GM20000 (cell line): ENCODE measurements around the gene OR4N2.
"Not testable (repeated sequence)": the region's sequence is repeated elsewhere in the genome, so short reads cannot be mapped to it uniquely, and the experiment has no call there.

ENCODE experiments used
- DNase-seq: peaks from one replicate; pipeline ENCODE4 v3.0.0; 2012; ENCODE audit warnings: low spot score
- TF ChIP-seq, protein P1 (sequence below): IDR thresholded peaks from 2 replicates; pipeline ENCODE4 v1.5.1; 2012; ENCODE audit warnings: mild to moderate bottlenecking, control low read depth; ENCODE audit errors: extremely low read depth, missing control alignments

Gene OR4N2, protein sequence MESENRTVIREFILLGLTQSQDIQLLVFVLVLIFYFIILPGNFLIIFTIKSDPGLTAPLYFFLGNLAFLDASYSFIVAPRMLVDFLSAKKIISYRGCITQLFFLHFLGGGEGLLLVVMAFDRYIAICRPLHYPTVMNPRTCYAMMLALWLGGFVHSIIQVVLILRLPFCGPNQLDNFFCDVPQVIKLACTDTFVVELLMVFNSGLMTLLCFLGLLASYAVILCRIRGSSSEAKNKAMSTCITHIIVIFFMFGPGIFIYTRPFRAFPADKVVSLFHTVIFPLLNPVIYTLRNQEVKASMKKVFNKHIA

DNA sequence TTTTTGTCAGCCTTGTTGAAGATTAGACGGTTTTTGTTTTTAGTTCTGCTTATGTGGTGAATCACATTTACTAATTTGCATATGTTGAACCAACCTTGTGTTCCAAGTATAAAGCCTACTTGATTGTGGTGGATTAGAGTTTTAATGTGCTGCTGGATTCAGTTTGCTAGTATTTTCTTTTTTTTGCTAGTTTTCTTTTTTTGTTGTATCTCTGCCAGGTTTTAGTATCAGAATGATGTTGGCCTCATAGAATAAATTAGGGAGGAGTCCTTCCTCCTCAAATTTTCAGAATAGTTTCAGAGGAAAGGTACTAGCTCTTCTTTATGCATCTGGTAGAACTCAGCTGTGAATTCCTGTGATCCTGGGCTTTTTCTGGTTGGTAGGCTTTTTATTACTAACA, at the start of gene OR4N2:
TSS of gene OR4N2 (plus strand) at position 301 of the 400 bp plus-strand sequence. CDS start 23,679 bp downstream, outside the sequence.
- not testable (repeated sequence) for DNase-seq

DNA sequence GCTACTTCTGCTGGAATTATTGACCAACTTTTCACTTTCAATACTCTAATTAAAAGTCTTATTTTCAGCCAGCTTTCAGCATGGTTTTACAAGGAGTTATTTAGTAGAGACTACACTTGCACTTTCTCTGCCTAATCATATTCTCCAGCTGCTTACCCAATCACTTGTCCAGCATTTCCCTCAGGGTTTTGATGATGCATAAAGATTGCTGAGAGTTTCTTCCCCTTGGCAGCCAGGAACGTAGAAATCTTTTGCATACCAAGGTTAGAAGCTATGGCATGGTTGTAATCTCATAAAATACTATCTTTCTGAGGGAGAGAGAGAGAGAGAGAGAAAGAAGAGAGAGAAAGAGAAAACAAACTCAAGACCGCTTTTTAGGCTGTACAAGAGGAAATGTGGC, 49.4 kb upstream of the OR4N2 start:
- no peak for DNase-seq
- TF ChIP-seq, protein P1, sequence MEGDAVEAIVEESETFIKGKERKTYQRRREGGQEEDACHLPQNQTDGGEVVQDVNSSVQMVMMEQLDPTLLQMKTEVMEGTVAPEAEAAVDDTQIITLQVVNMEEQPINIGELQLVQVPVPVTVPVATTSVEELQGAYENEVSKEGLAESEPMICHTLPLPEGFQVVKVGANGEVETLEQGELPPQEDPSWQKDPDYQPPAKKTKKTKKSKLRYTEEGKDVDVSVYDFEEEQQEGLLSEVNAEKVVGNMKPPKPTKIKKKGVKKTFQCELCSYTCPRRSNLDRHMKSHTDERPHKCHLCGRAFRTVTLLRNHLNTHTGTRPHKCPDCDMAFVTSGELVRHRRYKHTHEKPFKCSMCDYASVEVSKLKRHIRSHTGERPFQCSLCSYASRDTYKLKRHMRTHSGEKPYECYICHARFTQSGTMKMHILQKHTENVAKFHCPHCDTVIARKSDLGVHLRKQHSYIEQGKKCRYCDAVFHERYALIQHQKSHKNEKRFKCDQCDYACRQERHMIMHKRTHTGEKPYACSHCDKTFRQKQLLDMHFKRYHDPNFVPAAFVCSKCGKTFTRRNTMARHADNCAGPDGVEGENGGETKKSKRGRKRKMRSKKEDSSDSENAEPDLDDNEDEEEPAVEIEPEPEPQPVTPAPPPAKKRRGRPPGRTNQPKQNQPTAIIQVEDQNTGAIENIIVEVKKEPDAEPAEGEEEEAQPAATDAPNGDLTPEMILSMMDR, result no peak

DNA sequence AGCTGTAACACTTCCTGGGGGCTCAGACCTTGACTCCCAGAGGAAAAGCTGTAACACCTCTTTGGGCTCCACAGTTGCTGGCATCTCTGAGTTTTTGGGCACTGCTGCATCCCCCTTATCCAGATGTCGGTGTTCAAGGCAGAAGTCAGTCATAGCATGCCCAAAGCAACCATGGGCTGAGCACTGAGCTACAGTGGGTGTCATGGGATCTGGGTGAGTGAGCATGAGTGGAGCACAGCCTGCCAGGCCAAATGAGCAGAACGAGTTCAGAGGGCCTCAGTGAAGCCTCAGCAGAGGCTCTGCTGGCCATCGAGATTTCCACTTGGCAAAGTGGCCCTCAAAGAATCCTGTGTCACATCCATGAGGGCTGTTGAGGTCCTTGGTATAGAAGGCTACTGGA, 32.1 kb upstream of the OR4N2 start:
- not testable (repeated sequence) for DNase-seq

DNA sequence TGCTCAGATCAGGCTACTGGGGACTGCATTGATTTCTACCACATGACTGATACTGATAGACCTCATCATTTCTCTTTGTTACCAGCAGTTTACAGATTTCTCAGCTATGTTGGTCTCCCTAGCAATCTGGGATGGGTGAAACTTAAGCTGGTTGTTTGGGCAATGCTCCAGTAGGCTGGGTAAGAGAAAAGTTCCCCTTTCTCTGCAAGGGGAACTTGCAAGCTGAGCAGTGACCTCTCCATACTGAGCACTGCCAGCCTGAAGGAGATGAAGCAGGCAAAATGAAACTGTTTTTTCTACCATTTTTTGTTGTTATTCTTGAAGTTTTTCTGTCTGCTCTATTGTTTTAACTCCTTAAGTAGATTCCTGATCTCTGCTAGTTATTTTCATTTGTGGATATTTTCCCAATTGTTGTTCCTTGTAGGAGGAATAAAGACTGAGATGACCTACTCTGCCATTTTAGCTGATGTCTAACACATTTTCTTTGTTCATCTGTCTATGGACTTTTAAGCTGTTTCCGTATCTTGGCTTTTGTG, 31.6 kb upstream of the OR4N2 start:
- TF ChIP-seq, protein P1, result no peak
- no peak for DNase-seq

DNA sequence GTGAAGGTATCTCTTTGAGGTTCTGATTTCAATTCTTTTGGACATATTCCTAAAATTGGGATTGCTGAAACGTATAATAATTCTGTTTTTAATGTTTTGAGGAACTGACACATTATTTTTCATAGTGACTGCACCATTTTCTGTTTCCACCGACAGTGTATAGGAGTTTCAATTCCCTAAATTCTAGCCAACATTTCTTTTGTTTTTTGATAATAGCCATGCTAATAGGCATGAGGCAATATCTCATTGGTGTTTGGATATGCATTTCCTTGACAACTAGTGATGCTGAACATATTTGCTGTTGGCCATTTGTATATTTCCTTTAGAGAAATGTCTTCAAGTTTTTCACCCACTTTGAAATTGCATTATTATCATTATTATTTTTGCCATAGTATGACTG, 31.1 kb upstream of the OR4N2 start:
- not testable (repeated sequence) for DNase-seq

DNA sequence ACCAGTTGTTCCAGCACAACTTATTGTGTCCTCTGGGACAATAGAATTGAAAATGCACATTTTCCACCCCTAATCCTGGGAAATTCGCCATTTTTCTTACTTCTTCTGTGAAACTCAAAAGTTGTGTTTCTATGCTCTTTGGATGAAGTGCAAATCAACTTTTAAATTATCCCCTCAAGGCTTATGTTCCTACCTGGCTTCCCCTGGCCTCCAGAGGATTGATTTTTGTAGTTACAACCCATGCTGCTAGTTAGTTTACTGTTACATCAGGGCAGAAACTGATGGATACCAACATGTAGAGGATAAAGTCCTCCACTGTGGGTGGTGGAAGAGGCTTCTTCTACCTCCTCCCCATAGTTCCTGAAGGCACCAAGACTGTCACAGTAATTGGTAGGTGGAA, 30.4 kb upstream of the OR4N2 start, which contains the start of gene OR4M1:
TSS of gene OR4M1 (plus strand) at position 301 of the 400 bp plus-strand sequence. CDS start 6,819 bp downstream, outside the sequence.
- not testable (repeated sequence) for DNase-seq

DNA sequence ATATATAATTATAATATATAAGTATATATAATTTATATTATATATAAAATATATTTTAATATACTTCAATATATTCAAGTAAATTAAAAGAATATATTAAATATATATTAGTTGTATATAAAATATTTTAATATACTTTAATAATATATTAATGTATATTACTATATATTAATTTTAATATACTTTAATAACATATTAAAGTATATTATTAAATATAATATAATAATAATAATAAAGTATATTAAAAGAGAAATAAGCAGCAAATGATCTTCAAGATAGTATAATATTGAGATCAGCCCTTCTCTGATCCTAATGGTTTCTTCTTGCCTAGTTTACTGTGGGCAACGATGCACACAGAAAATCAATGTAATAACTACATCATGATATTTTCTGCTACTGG, 28.0 kb upstream of the OR4N2 start:
- TF ChIP-seq, protein P1, result no peak

DNA sequence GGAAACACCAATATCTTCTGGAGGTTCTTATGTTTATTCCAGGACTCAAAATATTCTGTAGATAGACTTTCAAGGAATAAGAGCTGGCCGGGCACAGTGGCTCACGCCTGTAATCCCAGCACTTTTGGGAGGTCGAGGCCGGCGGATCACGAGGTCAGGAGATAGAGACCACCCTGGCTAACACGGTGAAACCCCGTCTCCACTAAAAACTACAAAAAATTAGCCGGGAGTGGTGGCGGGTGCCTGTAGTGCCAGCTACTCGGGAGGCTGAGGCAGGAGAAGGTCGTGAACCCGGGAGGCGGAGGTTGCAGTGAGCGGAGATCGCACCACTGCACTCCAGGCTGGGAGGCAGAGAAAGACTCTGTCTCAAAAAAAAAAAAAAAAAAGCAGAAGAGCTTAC, 17.7 kb upstream of the OR4N2 start:
- DNase-seq, result not testable (repeated sequence)

More for the DNA sequence above, 28.0 kb upstream of the OR4N2 start:
- no peak for DNase-seq

DNA sequence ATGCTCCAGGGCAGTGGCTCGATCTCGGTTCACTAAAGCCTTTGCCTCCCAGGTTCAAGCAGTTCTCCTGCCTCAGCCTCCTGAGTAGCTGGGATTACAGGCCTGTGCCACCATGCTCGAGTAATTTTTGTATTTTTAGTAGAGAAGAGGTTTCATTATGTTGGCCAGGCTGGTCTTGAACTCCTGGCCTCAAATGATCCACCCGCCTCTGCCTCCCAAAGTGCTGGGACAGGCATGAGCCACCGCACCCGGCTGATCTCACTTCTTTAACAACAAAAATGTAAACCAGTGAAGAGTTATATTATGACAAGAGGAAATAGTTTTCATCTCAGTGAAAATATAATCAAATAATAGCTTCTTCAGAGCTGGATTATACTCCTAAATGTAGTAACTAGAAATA, 16.3 kb upstream of the OR4N2 start:
- not testable (repeated sequence) for DNase-seq

DNA sequence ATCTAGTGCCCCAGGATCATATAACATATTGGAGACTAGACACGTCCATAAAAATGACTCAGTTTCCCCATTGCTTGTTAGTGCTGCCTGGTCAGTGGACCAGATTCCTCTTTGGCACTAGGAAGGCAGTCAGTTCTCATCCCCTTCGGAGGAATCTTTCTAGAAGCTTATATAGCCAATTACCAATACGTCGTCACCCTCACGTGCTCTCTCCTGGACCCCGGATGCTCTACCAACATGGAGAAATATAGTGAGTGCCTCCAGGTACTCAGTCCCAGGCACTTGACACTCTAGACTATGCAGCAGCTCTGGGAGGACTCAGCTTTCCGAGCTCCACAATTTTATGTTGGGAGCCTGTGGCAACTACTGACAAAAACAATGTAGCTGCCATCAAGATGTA, 15.4 kb upstream of the OR4N2 start:
- not testable (repeated sequence) for DNase-seq

DNA sequence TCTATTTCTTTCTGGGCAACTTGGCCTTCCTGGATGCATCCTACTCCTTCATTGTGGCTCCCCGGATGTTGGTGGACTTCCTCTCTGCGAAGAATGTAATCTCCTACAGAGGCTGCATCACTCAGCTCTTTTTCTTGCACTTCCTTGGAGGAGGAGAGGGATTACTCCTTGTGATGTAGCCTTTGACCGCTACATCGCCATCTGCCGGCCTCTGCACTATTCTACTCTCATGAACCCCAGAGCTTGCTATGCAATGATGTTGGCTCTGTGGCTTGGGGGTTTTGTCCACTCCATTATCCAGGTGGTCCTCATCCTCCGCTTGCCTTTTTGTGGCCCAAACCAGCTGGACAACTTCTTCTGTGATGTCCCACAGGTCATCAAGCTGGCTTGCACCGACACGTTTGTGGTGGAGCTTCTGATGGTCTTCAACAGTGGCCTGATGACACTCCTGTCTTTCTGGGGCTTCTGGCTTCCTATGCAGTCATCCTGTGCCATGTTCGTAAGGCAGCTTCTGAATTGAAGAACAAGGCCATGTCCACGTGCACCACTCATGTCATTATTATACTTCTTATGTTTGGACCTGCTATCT, 7.0 kb upstream of the OR4N2 start:
- not testable (repeated sequence) for DNase-seq

DNA sequence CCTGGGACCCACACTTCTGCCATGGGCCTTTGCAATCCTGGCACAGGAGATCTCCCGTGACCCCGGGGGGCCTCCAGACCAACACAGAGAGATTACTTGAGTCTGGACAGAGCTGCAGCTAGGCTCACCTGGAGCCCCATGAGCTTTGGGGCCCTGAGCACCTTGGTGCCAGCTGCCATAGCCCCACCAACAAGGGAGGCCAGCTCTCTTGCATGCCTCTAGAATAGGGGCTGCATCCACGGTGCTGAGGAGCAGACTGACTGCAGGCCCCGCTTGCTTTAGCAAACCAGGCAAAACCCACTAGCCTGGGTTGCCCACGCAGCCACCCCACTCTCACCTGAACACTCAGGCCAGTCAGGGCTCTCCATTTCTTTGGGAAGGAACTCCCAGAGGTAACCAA, 3.7 kb upstream of the OR4N2 start:
- TF ChIP-seq, protein P1, result no peak
- no peak for DNase-seq
